GM19455 (cell line): ENCODE measurements around the gene ARHGEF26.

Experiments used
- ATAC-seq: cut with Tn5 transposase; IDR thresholded peaks from one replicate; pipeline ENCODE4 v1.9.1; 2021; ENCODE audit not compliant: unreplicated experiment

ARHGEF26 gene

GRCh38 chr3:154115332-154115731 lies 5.9 kb upstream of the ARHGEF26 start:
- ATAC-seq, result no peak

- no peak for ATAC-seq
Measured at GRCh38 chr3:154119951-154120350, 1.2 kb upstream of the ARHGEF26 start.

GRCh38 chr3:154121701-154122551 lies 736 bp downstream of the ARHGEF26 start:
- ATAC-seq, result peak; percentile 58

- no peak for ATAC-seq
Measured at GRCh38 chr3:154122552-154122911, 1.3 kb downstream of the ARHGEF26 start.

- ATAC-seq, result no peak
Measured at GRCh38 chr3:154122912-154123559, 1.8 kb downstream of the ARHGEF26 start.

- no peak for ATAC-seq
Measured at GRCh38 chr3:154123906-154124305, 2.7 kb downstream of the ARHGEF26 start.

GRCh38 chr3:154125378-154126030 lies 4.3 kb downstream of the ARHGEF26 start:
- no peak for ATAC-seq

- no peak for ATAC-seq
Measured at GRCh38 chr3:154126651-154127050, 5.5 kb downstream of the ARHGEF26 start.

GRCh38 chr3:154129625-154130024 lies 8.4 kb downstream of the ARHGEF26 start:
- ATAC-seq, result no peak

GRCh38 chr3:154130540-154130939 lies 9.3 kb downstream of the ARHGEF26 start:
- no peak for ATAC-seq

- no peak for ATAC-seq
Measured at GRCh38 chr3:154131830-154132229, 10.6 kb downstream of the ARHGEF26 start.

- ATAC-seq, result no peak
Measured at GRCh38 chr3:154132777-154133375, 11.7 kb downstream of the ARHGEF26 start.

- no peak for ATAC-seq
Measured at GRCh38 chr3:154135511-154136173, 14.5 kb downstream of the ARHGEF26 start.

GRCh38 chr3:154137036-154137435 lies 15.8 kb downstream of the ARHGEF26 start:
- no peak for ATAC-seq

- no peak for ATAC-seq
Measured at GRCh38 chr3:154139996-154140436, 18.8 kb downstream of the ARHGEF26 start.

GRCh38 chr3:154142608-154143007 lies 21.4 kb downstream of the ARHGEF26 start:
- ATAC-seq, result no peak

- no peak for ATAC-seq
Measured at GRCh38 chr3:154143873-154144272, 22.7 kb downstream of the ARHGEF26 start.

- ATAC-seq, result no peak
Measured at GRCh38 chr3:154144825-154145465, 23.8 kb downstream of the ARHGEF26 start.

GRCh38 chr3:154148541-154148940 lies 27.4 kb downstream of the ARHGEF26 start:
- no peak for ATAC-seq

- no peak for ATAC-seq
Measured at GRCh38 chr3:154149286-154149685, 28.1 kb downstream of the ARHGEF26 start.
